GM19468 (cell line): ENCODE results near the gene ZBTB48.
A peak's percentile ranks its signal among the peaks of the same experiment; 100 is the strongest.
"Not testable (repeated sequence)": the region's sequence is repeated elsewhere in the genome, so short reads cannot be mapped to it uniquely, and the experiment has no call there.

Experiments
- ATAC-seq: cut with Tn5 transposase; IDR thresholded peaks from one replicate; pipeline ENCODE4 v1.9.1; 2021; ENCODE audit warnings: mild to moderate bottlenecking, moderate library complexity, moderate number of reproducible peaks; ENCODE audit not compliant: unreplicated experiment; ENCODE audit errors: extremely low read depth

Gene ZBTB48

DNA sequence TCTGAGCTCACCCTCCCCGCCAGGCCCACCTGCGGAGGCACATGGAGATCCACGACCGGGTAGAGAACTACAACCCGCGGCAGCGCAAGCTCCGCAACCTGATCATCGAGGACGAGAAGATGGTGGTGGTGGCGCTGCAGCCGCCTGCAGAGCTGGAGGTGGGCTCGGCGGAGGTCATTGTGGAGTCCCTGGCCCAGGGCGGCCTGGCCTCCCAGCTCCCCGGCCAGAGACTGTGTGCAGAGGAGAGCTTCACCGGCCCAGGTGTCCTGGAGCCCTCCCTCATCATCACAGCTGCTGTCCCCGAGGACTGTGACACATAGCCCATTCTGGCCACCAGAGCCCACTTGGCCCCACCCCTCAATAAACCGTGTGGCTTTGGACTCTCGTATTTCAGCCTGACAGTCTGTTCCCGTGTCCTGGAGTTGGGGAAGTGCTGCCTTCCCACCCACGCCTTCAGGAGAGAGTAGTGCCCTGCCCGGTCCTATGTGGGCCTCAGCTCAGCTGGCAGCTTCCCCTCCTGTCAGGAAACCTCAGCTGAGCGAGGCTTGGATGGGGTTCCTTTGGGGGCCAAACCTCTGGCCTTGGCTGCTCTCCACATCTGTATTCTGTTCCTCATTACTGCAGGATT, 9.2 kb downstream of the ZBTB48 start:
- ATAC-seq = no peak

GRCh38 chr1:6590046-6590445, 10.3 kb downstream of the ZBTB48 start:
- no peak for ATAC-seq

DNA sequence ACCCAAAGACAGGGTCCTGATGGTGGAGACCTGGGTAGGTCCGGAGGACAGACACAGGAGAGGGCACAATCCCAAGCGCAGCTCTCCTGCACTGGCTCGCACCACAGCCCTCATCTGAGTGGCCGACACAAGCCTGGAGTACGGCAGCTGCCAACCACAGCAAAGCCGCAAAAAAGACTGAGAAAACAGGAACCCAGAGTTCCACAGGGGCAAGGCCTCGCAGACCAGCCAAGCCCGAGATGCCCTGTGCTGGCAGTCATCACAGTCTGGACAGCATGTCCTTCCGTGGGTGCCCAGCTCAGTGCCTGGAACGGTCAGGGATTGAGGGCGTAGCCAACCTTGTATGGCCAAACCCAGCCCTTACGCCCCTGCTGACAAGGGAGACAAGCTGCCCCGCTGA, 11.4 kb downstream of the ZBTB48 start:
- ATAC-seq = no peak

- no peak for ATAC-seq
Measured at GRCh38 chr1:6591644-6592043, 11.8 kb downstream of the ZBTB48 start.

DNA sequence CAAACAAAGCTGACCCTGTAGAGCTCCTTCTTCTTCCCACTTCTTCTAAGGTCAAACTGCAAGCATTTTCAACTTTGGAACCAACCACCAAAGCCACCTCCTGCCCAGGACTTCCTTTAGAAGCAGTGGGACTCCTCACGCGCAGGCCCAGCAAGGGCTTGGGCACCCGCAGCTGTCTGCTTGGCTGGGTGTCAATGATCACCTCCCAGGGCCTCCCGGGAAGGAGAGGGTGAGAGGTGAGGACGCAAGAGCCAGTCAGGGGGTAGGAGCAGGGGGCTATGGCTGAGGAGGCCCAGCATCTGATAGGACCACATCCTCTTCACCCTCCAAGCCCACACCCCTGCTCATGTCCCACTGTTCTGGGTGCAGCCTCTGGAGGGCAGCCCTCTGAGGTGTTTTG, 12.6 kb downstream of the ZBTB48 start:
- no peak for ATAC-seq

DNA sequence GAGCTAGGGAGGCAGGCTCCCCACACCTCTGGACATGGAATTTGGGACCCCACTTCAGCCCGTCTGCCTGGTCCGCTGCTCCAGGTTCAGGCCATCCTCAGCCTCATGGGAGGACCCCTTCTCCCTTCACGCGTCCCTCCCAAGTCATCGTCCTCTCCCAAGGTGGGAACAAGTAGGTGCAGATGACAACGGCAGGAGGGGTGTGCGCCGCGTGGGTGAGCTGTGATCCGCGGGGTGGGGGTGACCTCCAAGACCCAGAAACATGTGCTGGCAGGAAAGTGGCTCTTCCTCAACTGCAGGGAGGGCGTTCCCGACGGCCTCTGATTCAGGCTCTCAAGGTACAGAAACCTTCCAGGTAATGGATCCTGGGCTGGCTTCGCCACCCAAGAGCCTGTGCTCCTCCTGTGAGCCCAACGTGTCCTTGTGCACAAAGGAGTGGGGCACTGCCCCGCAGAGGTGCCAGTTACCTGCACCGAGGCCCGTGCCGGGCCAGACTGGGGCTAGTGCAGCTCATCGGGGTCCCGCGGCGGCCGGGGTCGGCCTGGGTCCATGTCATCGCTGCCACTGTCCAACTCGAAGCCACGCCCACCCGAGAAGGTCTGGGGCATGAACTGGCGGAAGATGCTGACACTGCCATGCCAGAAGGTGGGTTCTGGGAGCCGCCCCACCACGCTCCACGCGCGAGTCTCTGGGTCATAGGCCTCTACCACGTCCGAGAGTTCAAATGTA, 13.2 kb downstream of the ZBTB48 start:
- no peak for ATAC-seq

- no peak for ATAC-seq
Measured at GRCh38 chr1:6593810-6594209, 14.0 kb downstream of the ZBTB48 start.

DNA sequence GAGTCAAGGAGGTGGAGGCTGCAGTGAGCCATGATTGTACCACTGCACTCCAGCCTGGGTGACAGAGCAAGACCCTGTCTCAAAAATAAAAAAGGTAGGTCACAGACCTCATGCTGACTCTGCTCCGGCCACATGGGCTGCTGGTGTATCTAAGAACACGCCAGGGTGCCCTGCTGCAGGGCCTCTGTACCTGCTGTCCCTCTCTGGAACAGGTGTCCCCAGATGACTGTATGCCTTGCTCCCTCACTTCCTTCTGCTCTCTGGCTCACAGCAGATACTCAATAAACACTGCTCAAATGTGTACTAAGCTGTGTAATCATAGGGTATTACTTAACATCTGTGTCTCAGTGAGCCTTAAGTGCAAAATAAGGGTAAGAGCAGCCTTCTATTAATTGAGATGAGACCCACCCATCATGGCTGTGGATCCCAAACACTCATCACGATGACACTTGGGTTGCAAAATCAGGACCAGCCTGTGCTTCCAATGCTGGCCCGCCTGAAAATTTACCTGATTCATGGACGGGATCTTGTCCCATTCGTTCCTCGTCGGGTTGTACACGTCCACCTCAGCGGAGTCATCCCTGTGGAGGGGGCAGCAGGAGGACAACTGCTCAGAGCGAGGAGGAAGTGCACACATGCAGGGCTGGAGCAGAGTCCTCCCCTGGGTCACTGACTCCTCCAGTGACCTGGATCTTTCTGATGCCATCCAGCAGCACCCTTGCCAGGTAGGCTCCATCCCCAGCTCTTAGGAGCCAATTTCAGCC, 15.4 kb downstream of the ZBTB48 start:
- no peak for ATAC-seq

DNA sequence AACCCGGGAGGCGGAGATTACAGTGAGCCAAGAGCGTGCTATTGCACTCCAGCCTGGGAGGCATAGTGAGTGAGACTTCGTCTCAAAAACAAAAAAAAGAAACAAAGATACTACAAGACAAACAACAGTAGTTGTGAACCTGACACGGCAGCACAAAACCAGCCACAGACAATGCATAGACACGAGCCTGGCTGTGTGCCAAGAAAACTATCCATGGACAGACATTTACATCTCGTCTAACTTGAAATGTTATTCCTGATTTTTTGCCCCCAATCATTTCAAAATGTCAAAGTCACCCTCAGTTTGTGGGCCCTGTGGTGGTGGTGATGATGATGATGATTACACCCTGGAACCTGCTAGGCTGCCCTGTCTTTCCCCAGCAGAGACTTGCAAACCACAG, 16.6 kb downstream of the ZBTB48 start:
- ATAC-seq = no peak

GRCh38 chr1:6596886-6597776, 17.3 kb downstream of the ZBTB48 start:
- ATAC-seq = no peak

GRCh38 chr1:6597777-6598131, 18.0 kb downstream of the ZBTB48 start:
- ATAC-seq = no peak

GRCh38 chr1:6599141-6599975, 19.6 kb downstream of the ZBTB48 start:
- ATAC-seq = no peak

GRCh38 chr1:6599991-6600390, 20.2 kb downstream of the ZBTB48 start:
- not testable (repeated sequence) for ATAC-seq

GRCh38 chr1:6600410-6601048, 20.7 kb downstream of the ZBTB48 start:
- ATAC-seq = no peak

GRCh38 chr1:6601049-6601922, 21.5 kb downstream of the ZBTB48 start:
- no peak for ATAC-seq

GRCh38 chr1:6601923-6602668, 22.3 kb downstream of the ZBTB48 start:
- ATAC-seq = no peak

DNA sequence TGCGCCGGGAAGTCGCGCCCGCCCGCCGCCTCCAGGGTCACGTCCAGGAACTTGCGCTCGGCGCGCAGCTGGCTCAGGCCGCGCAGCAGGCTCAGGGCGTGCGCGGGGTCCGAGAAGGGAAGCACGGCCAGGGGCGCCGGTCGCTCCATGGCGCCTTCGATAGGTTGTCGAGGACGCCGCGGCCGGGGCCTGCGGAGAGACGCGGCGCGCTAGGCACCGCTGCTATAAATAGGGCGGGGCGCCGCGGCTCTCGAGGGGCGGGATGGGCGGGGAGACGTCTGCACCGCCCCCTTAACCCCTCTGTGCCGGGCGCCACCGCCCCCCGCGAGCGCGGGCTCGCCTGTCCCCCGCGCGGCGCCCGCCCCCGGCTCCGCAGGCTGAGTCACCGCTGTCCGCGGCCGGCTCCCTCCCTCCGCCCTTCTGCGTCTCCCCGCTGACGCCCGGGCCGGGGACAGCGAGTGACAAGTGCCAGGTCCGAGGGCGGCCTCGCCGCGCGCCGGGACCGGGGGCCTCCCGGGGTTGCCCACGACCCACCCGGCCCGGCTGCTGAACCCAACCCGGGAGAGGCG, 23.0 kb downstream of the ZBTB48 start, which contains the start of gene KLHL21:
Gene KLHL21, minus strand, starts transcription at position 201 of the 569 bp plus-strand sequence. Its CDS starts 52 bp downstream, at position 149.
- peak; percentile 41 for ATAC-seq
